ENCODE results near the gene IKBKE. TPM values are rescaled to one million over a fixed set of nuclear protein-coding genes. Genes with fewer than 3 reads are reported as not detected.
A peak's percentile ranks its signal among the peaks of the same experiment; 100 is the strongest.

IKBKE gene
- total RNA-seq, 1 donor from 2014 or later: 11.7 TPM

DNA sequence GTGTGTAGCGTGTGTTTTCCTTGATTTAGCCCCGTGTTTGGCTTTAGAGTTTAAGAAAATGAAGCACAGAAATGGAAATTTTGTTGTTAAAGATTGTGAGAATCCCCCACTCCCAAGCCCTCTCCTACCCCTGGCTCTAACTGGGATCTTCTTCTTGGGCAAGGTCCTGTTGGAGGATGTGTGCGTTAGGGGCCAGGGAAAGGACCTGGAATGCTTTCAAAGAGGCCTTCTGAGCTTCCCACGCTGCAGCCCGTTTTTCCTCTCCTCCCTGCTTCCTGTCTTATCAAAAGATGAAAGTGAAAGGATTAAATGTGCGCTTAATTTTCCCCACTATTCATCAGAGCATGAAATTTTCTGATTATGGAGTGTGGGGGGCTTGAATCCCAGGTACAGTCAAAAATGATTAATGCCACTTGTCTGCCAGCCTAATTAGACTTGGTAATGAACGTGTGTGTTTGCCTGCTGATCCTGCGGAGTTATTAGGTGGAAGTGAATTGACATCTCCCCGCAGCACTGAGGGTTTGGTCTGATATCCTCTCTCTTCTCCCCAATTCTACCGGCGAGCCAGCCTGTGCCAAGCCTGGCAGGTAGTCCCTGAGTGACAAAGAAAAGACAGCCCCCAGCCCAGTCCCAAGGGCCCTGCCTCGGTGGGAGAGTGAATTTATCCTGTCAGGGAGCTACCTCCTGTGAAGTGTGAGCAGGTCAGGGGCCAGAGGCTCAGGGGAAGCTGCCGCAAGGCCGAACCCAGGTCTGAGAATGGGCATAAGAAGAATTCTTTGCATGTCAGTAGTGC lies 42.0 kb downstream of the IKBKE start:
- DNase-seq (ENCODE audit: low spot score): no peak

- no peak for DNase-seq (ENCODE audit: low spot score)
Measured at GRCh38 chr1:206512851-206513180, 42.5 kb downstream of the IKBKE start.

DNA sequence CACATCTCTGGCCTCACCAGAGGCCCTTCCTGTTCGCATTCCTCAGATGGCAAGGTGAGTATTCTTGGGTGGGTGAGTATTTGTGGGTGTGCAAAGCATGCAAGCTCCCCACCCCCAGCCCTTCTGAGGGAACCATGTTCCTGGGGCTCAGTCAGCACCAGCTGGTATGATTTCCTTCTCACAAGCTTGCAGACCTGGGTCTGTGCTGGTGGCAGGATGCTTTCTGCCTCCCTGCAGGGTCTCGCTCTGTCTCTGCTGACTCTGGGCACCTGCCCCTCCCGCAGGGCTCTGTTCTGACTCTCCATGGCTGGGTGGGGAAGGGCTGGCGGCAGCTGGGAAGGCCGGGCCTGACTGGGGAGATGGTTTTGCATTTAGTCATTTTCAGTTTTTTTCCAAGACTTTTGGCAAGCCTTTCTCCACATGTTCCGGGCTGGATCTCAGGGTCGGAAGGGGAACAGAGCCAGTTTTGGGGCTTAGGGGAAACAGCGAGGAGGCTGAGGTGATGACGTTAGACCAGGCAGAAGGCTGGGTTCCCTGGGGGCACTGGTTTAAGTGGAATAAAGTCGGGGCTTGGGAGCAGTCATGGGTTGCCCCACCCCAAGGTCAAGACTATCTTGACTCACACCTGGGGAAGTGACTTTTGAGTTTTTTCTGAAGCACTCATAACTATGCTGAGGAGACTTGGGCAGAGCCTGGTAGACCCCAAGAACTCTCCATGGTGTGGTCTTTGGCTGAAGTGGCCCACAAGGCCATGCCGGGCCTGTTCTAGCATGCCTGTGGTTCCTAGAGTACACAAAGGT lies 43.2 kb downstream of the IKBKE start:
- peak; percentile 50 for DNase-seq (ENCODE audit: low spot score)

GRCh38 chr1:206514813-206515387 lies 44.6 kb downstream of the IKBKE start:
- no peak for DNase-seq (ENCODE audit: low spot score)

DNA sequence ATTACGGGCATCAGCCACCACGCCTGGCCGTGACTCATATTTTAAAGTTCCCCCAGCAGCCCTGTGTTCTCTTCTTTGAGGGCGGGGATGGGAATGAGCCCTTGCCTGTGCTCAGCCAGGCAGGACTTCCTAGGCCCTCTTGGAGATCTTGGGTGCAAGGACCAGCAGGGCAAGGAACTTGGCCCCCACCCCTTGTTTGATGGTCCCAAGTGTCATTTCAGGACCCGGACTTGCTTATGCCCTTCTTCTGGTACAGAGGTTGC lies 46.4 kb downstream of the IKBKE start:
- DNase-seq (ENCODE audit: low spot score): no peak

- peak; percentile 51 for DNase-seq (ENCODE audit: low spot score)
Measured at GRCh38 chr1:206517784-206518183, 47.5 kb downstream of the IKBKE start.

DNA sequence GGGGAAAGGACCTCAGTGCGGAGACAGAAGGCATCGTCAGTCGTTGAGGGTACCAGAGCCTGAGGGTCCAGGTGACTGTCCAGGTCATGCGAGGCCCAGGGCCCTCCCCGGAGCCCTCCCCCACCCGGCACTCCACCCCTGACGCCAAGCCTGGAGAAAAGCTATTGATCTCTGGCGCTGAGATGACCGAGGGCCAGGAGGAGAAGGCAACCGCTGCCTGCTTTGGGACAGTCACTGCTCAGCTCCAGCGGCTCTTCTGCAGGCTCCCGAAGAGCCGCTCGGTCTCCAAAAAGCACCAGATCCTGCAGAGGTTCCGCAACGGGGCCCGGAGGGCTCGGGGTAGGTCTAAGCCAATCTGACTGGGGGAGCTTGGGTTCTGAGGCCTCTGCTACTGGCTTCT lies 47.9 kb downstream of the IKBKE start:
- DNase-seq (ENCODE audit: low spot score): peak; percentile 41

GRCh38 chr1:206518743-206519142 lies 48.5 kb downstream of the IKBKE start:
- DNase-seq (ENCODE audit: low spot score): no peak

DNA sequence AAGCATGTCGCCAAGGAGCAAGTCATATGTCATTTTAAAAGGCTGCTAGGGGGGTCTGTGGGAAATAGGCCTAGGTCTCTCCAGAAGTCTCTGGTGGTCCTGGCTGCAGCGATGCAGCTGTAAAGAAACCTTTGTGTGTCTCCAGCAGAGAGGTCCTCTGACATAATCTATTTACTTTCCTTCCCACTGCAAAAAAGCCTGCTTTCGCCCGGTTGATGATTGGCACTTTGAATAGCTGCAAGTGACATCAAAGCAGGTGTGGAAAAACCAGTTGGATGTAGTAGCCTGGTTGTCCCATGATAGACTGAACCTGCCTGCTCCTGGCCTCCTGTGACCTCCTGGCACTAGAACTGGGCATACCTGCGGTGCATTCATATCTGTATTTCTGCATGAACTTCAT lies 50.9 kb downstream of the IKBKE start:
- DNase-seq (ENCODE audit: low spot score): peak; percentile 84

- no peak for DNase-seq (ENCODE audit: low spot score)
Measured at GRCh38 chr1:206521694-206522402, 51.6 kb downstream of the IKBKE start.

GRCh38 chr1:206524739-206525364 lies 54.6 kb downstream of the IKBKE start:
- peak; percentile 47 for DNase-seq (ENCODE audit: low spot score)

- no peak for DNase-seq (ENCODE audit: low spot score)
Measured at GRCh38 chr1:206526064-206526911, 56.0 kb downstream of the IKBKE start.

DNA sequence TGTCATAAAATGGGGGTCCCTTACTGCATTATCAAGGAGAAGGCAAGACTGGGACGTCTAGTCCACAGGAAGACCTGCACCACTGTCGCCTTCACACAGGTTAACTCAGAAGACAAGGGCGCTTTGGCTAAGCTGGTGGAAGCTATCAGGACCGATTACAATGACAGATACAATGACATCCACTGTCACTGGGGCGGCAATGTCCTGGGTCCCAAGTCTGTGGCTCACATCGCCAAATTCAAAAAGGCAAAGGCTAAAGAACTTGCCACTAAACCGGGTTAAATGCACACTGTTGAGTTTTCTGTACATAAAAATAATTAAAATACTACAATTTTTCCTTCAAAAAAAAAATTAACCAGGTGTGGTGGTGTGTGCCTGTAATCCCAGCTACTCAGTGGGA lies 59.1 kb downstream of the IKBKE start:
- DNase-seq (ENCODE audit: low spot score): no peak

DNA sequence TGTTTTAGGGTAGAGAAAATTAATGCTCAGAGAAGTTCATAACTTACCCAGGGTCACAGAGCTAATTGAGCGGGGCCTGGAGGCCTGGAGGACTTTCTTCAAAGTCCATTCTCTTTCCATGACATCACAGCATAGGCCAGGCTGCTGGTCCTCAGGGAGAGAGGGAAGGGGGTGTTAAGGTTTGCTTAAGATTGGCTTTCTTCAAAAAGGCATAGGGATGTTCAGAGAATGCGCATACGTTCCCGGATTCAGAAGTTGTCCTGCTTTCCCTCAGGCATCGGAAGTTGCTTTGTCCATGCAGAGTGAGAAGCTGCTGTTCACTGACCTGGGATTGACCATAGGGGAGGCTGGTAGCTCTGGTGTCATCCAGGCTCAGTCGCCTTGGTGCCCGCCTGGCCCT lies 62.1 kb downstream of the IKBKE start:
- no peak for DNase-seq (ENCODE audit: low spot score)

DNA sequence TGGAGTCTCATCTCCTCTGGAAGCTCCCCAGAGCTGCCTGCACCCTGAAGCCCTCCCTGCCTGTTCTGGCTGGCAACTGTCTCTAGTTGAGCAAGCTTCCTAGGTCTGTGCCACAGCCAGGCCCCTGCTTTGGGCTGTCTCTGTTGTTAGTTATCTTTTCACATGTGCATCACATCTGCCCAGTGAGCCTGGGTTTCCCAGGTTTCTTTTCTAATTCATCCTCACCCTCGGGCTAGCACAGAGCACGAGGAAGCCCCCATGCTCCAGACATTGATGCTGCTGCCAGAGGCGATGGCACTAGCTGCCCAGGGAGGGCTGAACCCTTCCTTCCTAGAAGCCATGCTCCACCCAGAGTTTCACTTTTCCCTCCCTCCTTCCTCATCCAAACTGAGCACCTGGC lies 64.3 kb downstream of the IKBKE start:
- no peak for DNase-seq (ENCODE audit: low spot score)

DNA sequence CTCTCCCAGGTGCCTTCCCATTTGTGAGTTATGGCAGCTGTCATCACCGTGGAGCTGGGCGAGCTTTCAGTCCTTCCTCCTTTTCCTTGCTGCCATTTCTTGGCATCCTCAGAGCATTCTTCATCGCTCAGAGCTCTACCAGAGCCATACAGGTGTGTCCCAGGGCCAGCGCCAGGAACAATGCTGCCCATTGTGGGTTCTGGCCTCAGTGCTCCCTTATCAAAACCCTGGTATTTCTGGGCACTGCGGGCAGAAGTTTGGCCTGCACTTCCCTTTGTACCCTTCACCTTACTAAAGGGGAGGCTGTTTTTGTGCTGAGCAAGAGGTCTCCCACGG lies 65.5 kb downstream of the IKBKE start:
- peak; percentile 66 for DNase-seq (ENCODE audit: low spot score)

DNA sequence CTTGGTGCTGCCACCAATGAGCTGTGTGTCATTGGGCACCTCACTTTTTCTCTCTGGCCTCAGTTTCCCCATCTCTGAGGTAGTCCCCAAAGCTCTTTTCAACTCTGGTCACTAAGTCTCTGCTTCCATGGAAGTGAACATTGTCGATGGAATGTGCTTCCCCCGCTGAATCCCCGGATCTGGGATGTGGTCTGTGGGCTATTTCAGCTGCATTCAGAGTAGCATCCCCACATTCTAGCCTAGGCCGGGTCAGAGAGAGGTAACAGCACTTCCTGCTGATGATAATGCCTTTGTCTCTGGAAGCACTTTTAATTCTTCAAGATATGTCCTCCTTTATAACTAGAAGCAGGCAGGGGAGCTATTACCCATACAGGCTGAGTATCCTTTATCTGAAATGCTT lies 66.9 kb downstream of the IKBKE start:
- DNase-seq (ENCODE audit: low spot score): no peak

- no peak for DNase-seq (ENCODE audit: low spot score)
Measured at GRCh38 chr1:206538086-206538770, 68.0 kb downstream of the IKBKE start.

- DNase-seq (ENCODE audit: low spot score): no peak
Measured at GRCh38 chr1:206538901-206539640, 68.8 kb downstream of the IKBKE start.
